GM21515 (cell line): ENCODE results near the gene PSMA5.
"Not testable (repeated sequence)": the region's sequence is repeated elsewhere in the genome, so short reads cannot be mapped to it uniquely, and the experiment has no call there.

Experiments used
- ATAC-seq: cut with Tn5 transposase; IDR thresholded peaks from one replicate; pipeline ENCODE4 v1.9.1; 2021; ENCODE audit not compliant: unreplicated experiment

PSMA5 gene

GRCh38 chr1:109392788-109393616, 33.2 kb downstream of the PSMA5 start:
- ATAC-seq: no peak

- peak; percentile 19 for ATAC-seq
Measured at GRCh38 chr1:109392037-109392787, 34.0 kb downstream of the PSMA5 start.

GRCh38 chr1:109391626-109392025, 34.6 kb downstream of the PSMA5 start:
- peak; percentile 72 for ATAC-seq

- ATAC-seq: peak; percentile 11
Measured at GRCh38 chr1:109391157-109391556, 35.1 kb downstream of the PSMA5 start.

GRCh38 chr1:109389638-109390341, 36.5 kb downstream of the PSMA5 start:
- ATAC-seq: no peak

- no peak for ATAC-seq
Measured at GRCh38 chr1:109388884-109389637, 37.2 kb downstream of the PSMA5 start.

GRCh38 chr1:109388208-109388711, 38.0 kb downstream of the PSMA5 start:
- no peak for ATAC-seq

- ATAC-seq: no peak
Measured at GRCh38 chr1:109386054-109386717, 40.1 kb downstream of the PSMA5 start.

GRCh38 chr1:109385417-109385816, 40.8 kb downstream of the PSMA5 start:
- ATAC-seq: no peak

- ATAC-seq: no peak
Measured at GRCh38 chr1:109383854-109384253, 42.4 kb downstream of the PSMA5 start.

GRCh38 chr1:109383087-109383779, 43.0 kb downstream of the PSMA5 start:
- no peak for ATAC-seq

- no peak for ATAC-seq
Measured at GRCh38 chr1:109381573-109381972, 44.7 kb downstream of the PSMA5 start.

- ATAC-seq: no peak
Measured at GRCh38 chr1:109379907-109380306, 46.3 kb downstream of the PSMA5 start.

- ATAC-seq: no peak
Measured at GRCh38 chr1:109379422-109379821, 46.8 kb downstream of the PSMA5 start.

GRCh38 chr1:109377698-109378097, 48.5 kb downstream of the PSMA5 start:
- ATAC-seq: no peak

GRCh38 chr1:109373696-109374095, 52.6 kb downstream of the PSMA5 start:
- ATAC-seq: not testable (repeated sequence)

- ATAC-seq: no peak
Measured at GRCh38 chr1:109373126-109373525, 53.1 kb downstream of the PSMA5 start.

- ATAC-seq: no peak
Measured at GRCh38 chr1:109372281-109372680, 54.0 kb downstream of the PSMA5 start.

- no peak for ATAC-seq
Measured at GRCh38 chr1:109371341-109371739, 54.9 kb downstream of the PSMA5 start.
